Mucosa of stomach (tissue), 1 donor: Measurements from ENCODE around the gene SVOPL.

ENCODE experiments used
- H3K27me3 ChIP-seq: one replicate; pipeline ENCODE4 v1.7.0; 2013; ENCODE audit warnings: mild to moderate bottlenecking, low read length; ENCODE audit not compliant: control insufficient read depth, insufficient read depth
- H3K36me3 ChIP-seq: one replicate; pipeline ENCODE4 v1.7.0; 2013; ENCODE audit warnings: low read length; ENCODE audit not compliant: control insufficient read depth, insufficient read depth
- H3K4me1 ChIP-seq: one replicate; pipeline ENCODE4 v1.7.0; 2013; ENCODE audit warnings: mild to moderate bottlenecking, low read length; ENCODE audit not compliant: control insufficient read depth, insufficient read depth
- H3K4me3 ChIP-seq: one replicate; pipeline ENCODE4 v1.7.0; 2013; ENCODE audit warnings: low read length
- H3K9ac ChIP-seq: one replicate; pipeline ENCODE4 v1.7.0; 2013; ENCODE audit warnings: mild to moderate bottlenecking, low read length, moderate library complexity
- H3K9me3 ChIP-seq: one replicate; pipeline ENCODE4 v1.7.0; 2013; ENCODE audit warnings: mild to moderate bottlenecking, low read length, moderate library complexity; ENCODE audit not compliant: control insufficient read depth
- donor health status: Pancreatic carcinoma.

The SVOPL gene

GRCh38 chr7:138585283-138585993 is 115.7 kb downstream of the SVOPL start:
- H3K4me1 ChIP-seq = no peaks in the 10 kb centered on the region
- H3K27me3 ChIP-seq = no peaks in the 10 kb centered on the region
- H3K36me3 ChIP-seq = no peaks in the 10 kb centered on the region
- no peaks in the 10 kb centered on the region for H3K9me3 ChIP-seq
- no peak overlapping the region for H3K4me3 ChIP-seq
- no peak overlapping the region for H3K9ac ChIP-seq

- no peaks in the 10 kb centered on the region for H3K36me3 ChIP-seq
Observed at GRCh38 chr7:138584696-138585095, 116.5 kb downstream of the SVOPL start.

GRCh38 chr7:138584283-138584682 is 116.9 kb downstream of the SVOPL start:
- peaks cover under 1% of the 10 kb centered on the region for H3K36me3 ChIP-seq
- H3K4me1 ChIP-seq = no peaks in the 10 kb centered on the region
- no peak overlapping the region for H3K9ac ChIP-seq

More at GRCh38 chr7:138584696-138585095, 116.5 kb downstream of the SVOPL start:
- no peaks in the 10 kb centered on the region for H3K4me1 ChIP-seq
- no peak overlapping the region for H3K4me3 ChIP-seq
- H3K9me3 ChIP-seq = no peaks in the 10 kb centered on the region
- no peaks in the 10 kb centered on the region for H3K27me3 ChIP-seq
- no peak overlapping the region for H3K9ac ChIP-seq

GRCh38 chr7:138581065-138581464 is 120.1 kb downstream of the SVOPL start:
- H3K36me3 ChIP-seq = peaks cover 4% of the 10 kb centered on the region
- no peak overlapping the region for H3K4me3 ChIP-seq

More at GRCh38 chr7:138584283-138584682, 116.9 kb downstream of the SVOPL start:
- H3K4me3 ChIP-seq = no peak overlapping the region
- H3K9me3 ChIP-seq = no peaks in the 10 kb centered on the region
- no peaks in the 10 kb centered on the region for H3K27me3 ChIP-seq

GRCh38 chr7:138579671-138580070 is 121.5 kb downstream of the SVOPL start:
- no peaks in the 10 kb centered on the region for H3K9me3 ChIP-seq
- no peaks in the 10 kb centered on the region for H3K4me1 ChIP-seq
- no peak overlapping the region for H3K9ac ChIP-seq
- peaks cover 4% of the 10 kb centered on the region for H3K36me3 ChIP-seq
- no peaks in the 10 kb centered on the region for H3K27me3 ChIP-seq
- no peak overlapping the region for H3K4me3 ChIP-seq

More at GRCh38 chr7:138581065-138581464, 120.1 kb downstream of the SVOPL start:
- no peaks in the 10 kb centered on the region for H3K27me3 ChIP-seq
- H3K9ac ChIP-seq = no peak overlapping the region
- no peaks in the 10 kb centered on the region for H3K4me1 ChIP-seq
- H3K9me3 ChIP-seq = no peaks in the 10 kb centered on the region

- no peak overlapping the region for H3K4me3 ChIP-seq
- H3K4me1 ChIP-seq = no peaks in the 10 kb centered on the region
- H3K36me3 ChIP-seq = peaks cover 4% of the 10 kb centered on the region
- H3K27me3 ChIP-seq = no peaks in the 10 kb centered on the region
- H3K9ac ChIP-seq = no peak overlapping the region
- no peaks in the 10 kb centered on the region for H3K9me3 ChIP-seq
Observed at GRCh38 chr7:138579136-138579535, 122.0 kb downstream of the SVOPL start.

- no peak overlapping the region for H3K9ac ChIP-seq
- H3K27me3 ChIP-seq = no peaks in the 10 kb centered on the region
- H3K9me3 ChIP-seq = no peaks in the 10 kb centered on the region
- peaks cover 4% of the 10 kb centered on the region for H3K36me3 ChIP-seq
- H3K4me1 ChIP-seq = no peaks in the 10 kb centered on the region
- H3K4me3 ChIP-seq = no peak overlapping the region
Observed at GRCh38 chr7:138575897-138576428, 125.2 kb downstream of the SVOPL start.

- H3K4me3 ChIP-seq = no peak overlapping the region
- no peaks in the 10 kb centered on the region for H3K36me3 ChIP-seq
- no peaks in the 10 kb centered on the region for H3K4me1 ChIP-seq
- H3K9me3 ChIP-seq = no peaks in the 10 kb centered on the region
- H3K9ac ChIP-seq = no peak overlapping the region
- no peaks in the 10 kb centered on the region for H3K27me3 ChIP-seq
Observed at GRCh38 chr7:138573741-138574140, 127.4 kb downstream of the SVOPL start.

GRCh38 chr7:138570715-138571114 is 130.4 kb downstream of the SVOPL start:
- Histone ChIP-seq H3K9ac (no peak overlapping the region), H3K36me3 (no peaks in the 10 kb centered on the region), H3K27me3 (no peaks in the 10 kb centered on the region), H3K9me3 (peaks cover 10% of the 10 kb centered on the region), H3K4me1 (no peaks in the 10 kb centered on the region), H3K4me3 (no peak overlapping the region)

- H3K36me3 ChIP-seq = peaks cover 11% of the 10 kb centered on the region
- no peaks in the 10 kb centered on the region for H3K4me1 ChIP-seq
- peaks cover 20% of the 10 kb centered on the region for H3K9me3 ChIP-seq
Observed at GRCh38 chr7:138569418-138569817, 131.7 kb downstream of the SVOPL start.

GRCh38 chr7:138568655-138569054 is 132.5 kb downstream of the SVOPL start:
- H3K36me3 ChIP-seq = peaks cover 11% of the 10 kb centered on the region
- no peaks in the 10 kb centered on the region for H3K27me3 ChIP-seq
- H3K4me1 ChIP-seq = peaks cover 7% of the 10 kb centered on the region
- no peak overlapping the region for H3K4me3 ChIP-seq
- H3K9ac ChIP-seq = no peak overlapping the region
- H3K9me3 ChIP-seq = peaks cover 20% of the 10 kb centered on the region

More at GRCh38 chr7:138569418-138569817, 131.7 kb downstream of the SVOPL start:
- no peaks in the 10 kb centered on the region for H3K27me3 ChIP-seq
- no peak overlapping the region for H3K4me3 ChIP-seq
- H3K9ac ChIP-seq = no peak overlapping the region

- Histone ChIP-seq H3K4me3 (no peak overlapping the region), H3K9me3 (peaks cover 20% of the 10 kb centered on the region), H3K9ac (no peak overlapping the region), H3K36me3 (peaks cover 11% of the 10 kb centered on the region), H3K27me3 (no peaks in the 10 kb centered on the region), H3K4me1 (peaks cover 8% of the 10 kb centered on the region)
Observed at GRCh38 chr7:138565451-138566114, 135.6 kb downstream of the SVOPL start.
